Neural cell (in vitro differentiated cells): ENCODE measurements around the gene SMIM35. TPM values are rescaled to one million over a fixed set of nuclear protein-coding genes. Genes with fewer than 3 reads are reported as not detected.

Experiments
- H2AFZ ChIP-seq: fragments of 200-600, 300-800 bp; sonication (generic), shearing (Covaris generic); 2 replicates; pipeline ENCODE4 v1.6.0; 2014; ENCODE audit warnings: low read depth, mild to moderate bottlenecking, antibody characterized with exemption, low read length, moderate library complexity
- H3F3A ChIP-seq: fragments of 200-600 bp; shearing (Covaris generic); 2 replicates; pipeline ENCODE4 v1.6.1; 2016; ENCODE audit warnings: mild to moderate bottlenecking, moderate library complexity, mixed read lengths, antibody characterized with exemption, low read length; ENCODE audit not compliant: insufficient read depth, poor library complexity, severe bottlenecking
- H3K27ac ChIP-seq: fragments of 200-600, 300-800 bp; sonication (generic), shearing (Covaris generic); 2 replicates; pipeline ENCODE4 v1.5.1; 2014; ENCODE audit warnings: mild to moderate bottlenecking, low read length, moderate library complexity
- H3K27me3 ChIP-seq: fragments of 300-800, 200-600 bp; sonication (generic), shearing (Covaris generic); 2 replicates; pipeline ENCODE4 v1.6.0; 2014; ENCODE audit warnings: mild to moderate bottlenecking, low read depth, low read length, moderate library complexity; ENCODE audit not compliant: insufficient read depth
- H3K36me3 ChIP-seq: fragments of 300-800, 200-600 bp; sonication (generic), shearing (Covaris generic); 2 replicates; pipeline ENCODE4 v1.5.1; 2014; ENCODE audit warnings: mild to moderate bottlenecking, antibody characterized with exemption, low read length, moderate library complexity; ENCODE audit not compliant: insufficient read depth
- H3K4me2 ChIP-seq: fragments of 300-800, 200-600 bp; sonication (generic), shearing (Covaris generic); 2 replicates; pipeline ENCODE4 v1.6.0; 2014; ENCODE audit warnings: mild to moderate bottlenecking, low read length
- H3K4me3 ChIP-seq: fragments of 300-800, 200-600 bp; sonication (generic), shearing (Covaris generic); 2 replicates; pipeline ENCODE4 v1.5.1; 2014; ENCODE audit warnings: mild to moderate bottlenecking, low read length, moderate library complexity
- H3K79me2 ChIP-seq: fragments of 200-600 bp; shearing (Covaris generic); replicated peaks from 2 replicates; pipeline ENCODE4 v1.6.0; 2014; ENCODE audit warnings: mild to moderate bottlenecking, low read length, moderate library complexity; ENCODE audit not compliant: insufficient read depth
- H3K9ac ChIP-seq: fragments of 300-800, 200-600 bp; sonication (generic), shearing (Covaris generic); 2 replicates; pipeline ENCODE4 v1.6.1; 2016; ENCODE audit warnings: mild to moderate bottlenecking, low read length, mixed read lengths
- H3K9me2 ChIP-seq: fragments of 200-600 bp; shearing (Covaris generic); 2 replicates; pipeline ENCODE4 v1.6.1; 2016; ENCODE audit warnings: mild to moderate bottlenecking, low read length, mixed read lengths; ENCODE audit not compliant: insufficient read depth
- H3K9me3 ChIP-seq: fragments of 200-600, 300-800 bp; sonication (generic), shearing (Covaris generic); 2 replicates; pipeline ENCODE4 v1.6.1; 2016; ENCODE audit warnings: mild to moderate bottlenecking, mixed run types, low read length, moderate library complexity, mixed read lengths
- H4K20me1 ChIP-seq: fragments of 200-600 bp; shearing (Covaris generic); 2 replicates; pipeline ENCODE4 v1.6.1; 2016; ENCODE audit warnings: mild to moderate bottlenecking, mixed run types; ENCODE audit not compliant: insufficient read depth
- EP300 ChIP-seq: fragments of 450-650 bp; conservative IDR thresholded peaks from 2 replicates; pipeline ENCODE4 v1.6.1; 2014; ENCODE audit warnings: antibody characterized with exemption, mild to moderate bottlenecking, moderate library complexity; ENCODE audit not compliant: poor library complexity, severe bottlenecking
- EZH2 ChIP-seq: fragments of 200-600, 300-800 bp; shearing (Covaris generic), sonication (generic); IDR thresholded peaks from 2 replicates; pipeline ENCODE4 v1.6.1; 2014; ENCODE audit warnings: antibody characterized with exemption, low read length, borderline replicate concordance, mild to moderate bottlenecking; ENCODE audit not compliant: insufficient read depth, poor library complexity, severe bottlenecking
- MXI1 ChIP-seq: fragments of 450-650 bp; conservative IDR thresholded peaks from 2 replicates; pipeline ENCODE4 v1.6.1; 2014; ENCODE audit warnings: antibody characterized with exemption, mild to moderate bottlenecking; ENCODE audit not compliant: poor library complexity, severe bottlenecking
- POLR2AphosphoS5 ChIP-seq: IDR thresholded peaks from 2 replicates; pipeline ENCODE4 v1.6.1; 2012
- RAD21 ChIP-seq: fragments of 450-650 bp; conservative IDR thresholded peaks from 2 replicates; pipeline ENCODE4 v1.6.1; 2014; ENCODE audit warnings: antibody characterized with exemption, mild to moderate bottlenecking, moderate library complexity
- SMC3 ChIP-seq: fragments of 450-650 bp; conservative IDR thresholded peaks from 2 replicates; pipeline ENCODE4 v1.6.1; 2014; ENCODE audit warnings: antibody characterized with exemption, mild to moderate bottlenecking, moderate library complexity; ENCODE audit not compliant: poor library complexity
- TAF1 ChIP-seq: IDR thresholded peaks from 2 replicates; pipeline ENCODE4 v1.6.1; 2012; ENCODE audit warnings: low read depth
- polyA plus RNA-seq: library from polyadenylated mRNA; depleted of rRNA; stranded (reverse); fragments of >200 nt; gene quantifications from 2 replicates; pipeline ENCODE4 v1.2.3, GENCODE V29; 2014
- TF ChIP-seq, protein P1 (sequence below): fragments of 450-650 bp; IDR thresholded peaks from 2 replicates; pipeline ENCODE4 v1.5.1; 2014; ENCODE audit warnings: antibody characterized with exemption, mild to moderate bottlenecking, moderate library complexity; ENCODE audit not compliant: poor library complexity, severe bottlenecking
- TF ChIP-seq, protein P2 (sequence below): IDR thresholded peaks from 2 replicates; pipeline ENCODE4 v1.6.1; 2012; ENCODE audit warnings: borderline replicate concordance

SMIM35 gene
- polyA plus RNA-seq, 1 donor from 2014 or later, result not detected

DNA sequence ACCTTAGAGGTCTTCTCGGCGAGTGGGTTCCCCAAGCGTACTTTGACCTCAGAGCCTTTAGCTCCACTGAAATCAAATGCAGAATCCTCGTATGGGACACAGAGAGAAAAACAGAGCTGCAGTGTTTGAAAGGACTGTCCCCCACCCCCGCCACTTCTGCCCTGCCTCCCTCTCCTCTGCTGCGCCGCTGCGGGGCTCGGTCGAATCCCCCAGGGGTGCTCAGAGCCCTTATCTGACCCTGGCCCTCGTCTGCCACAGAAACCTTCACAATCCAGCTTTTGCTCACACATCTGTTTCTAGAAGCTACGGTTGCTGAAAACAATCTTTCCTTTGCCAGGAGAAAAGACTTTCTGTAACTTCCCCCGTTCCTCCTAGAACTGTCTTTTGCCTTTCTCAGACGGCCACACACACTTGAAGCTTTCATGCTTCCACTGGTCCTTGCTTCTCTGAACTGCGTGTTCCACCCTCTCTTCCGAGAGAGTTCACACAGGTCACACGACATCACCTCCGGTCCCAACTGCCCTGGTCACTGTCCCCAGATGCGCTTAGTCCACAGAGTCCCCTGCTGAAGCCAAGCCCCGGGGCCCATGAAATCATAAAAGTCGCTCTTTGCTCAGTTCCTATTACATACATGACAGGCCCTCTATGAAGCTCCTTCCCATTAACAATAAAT lies 3.7 kb downstream of the SMIM35 start:
- no peak for TF ChIP-seq MXI1
- TF ChIP-seq EP300, result no peak
- TF ChIP-seq, protein P1, sequence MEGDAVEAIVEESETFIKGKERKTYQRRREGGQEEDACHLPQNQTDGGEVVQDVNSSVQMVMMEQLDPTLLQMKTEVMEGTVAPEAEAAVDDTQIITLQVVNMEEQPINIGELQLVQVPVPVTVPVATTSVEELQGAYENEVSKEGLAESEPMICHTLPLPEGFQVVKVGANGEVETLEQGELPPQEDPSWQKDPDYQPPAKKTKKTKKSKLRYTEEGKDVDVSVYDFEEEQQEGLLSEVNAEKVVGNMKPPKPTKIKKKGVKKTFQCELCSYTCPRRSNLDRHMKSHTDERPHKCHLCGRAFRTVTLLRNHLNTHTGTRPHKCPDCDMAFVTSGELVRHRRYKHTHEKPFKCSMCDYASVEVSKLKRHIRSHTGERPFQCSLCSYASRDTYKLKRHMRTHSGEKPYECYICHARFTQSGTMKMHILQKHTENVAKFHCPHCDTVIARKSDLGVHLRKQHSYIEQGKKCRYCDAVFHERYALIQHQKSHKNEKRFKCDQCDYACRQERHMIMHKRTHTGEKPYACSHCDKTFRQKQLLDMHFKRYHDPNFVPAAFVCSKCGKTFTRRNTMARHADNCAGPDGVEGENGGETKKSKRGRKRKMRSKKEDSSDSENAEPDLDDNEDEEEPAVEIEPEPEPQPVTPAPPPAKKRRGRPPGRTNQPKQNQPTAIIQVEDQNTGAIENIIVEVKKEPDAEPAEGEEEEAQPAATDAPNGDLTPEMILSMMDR, result no peak
- no peak for TF ChIP-seq SMC3
- TF ChIP-seq TAF1, result no peak
- TF ChIP-seq, protein P2, sequence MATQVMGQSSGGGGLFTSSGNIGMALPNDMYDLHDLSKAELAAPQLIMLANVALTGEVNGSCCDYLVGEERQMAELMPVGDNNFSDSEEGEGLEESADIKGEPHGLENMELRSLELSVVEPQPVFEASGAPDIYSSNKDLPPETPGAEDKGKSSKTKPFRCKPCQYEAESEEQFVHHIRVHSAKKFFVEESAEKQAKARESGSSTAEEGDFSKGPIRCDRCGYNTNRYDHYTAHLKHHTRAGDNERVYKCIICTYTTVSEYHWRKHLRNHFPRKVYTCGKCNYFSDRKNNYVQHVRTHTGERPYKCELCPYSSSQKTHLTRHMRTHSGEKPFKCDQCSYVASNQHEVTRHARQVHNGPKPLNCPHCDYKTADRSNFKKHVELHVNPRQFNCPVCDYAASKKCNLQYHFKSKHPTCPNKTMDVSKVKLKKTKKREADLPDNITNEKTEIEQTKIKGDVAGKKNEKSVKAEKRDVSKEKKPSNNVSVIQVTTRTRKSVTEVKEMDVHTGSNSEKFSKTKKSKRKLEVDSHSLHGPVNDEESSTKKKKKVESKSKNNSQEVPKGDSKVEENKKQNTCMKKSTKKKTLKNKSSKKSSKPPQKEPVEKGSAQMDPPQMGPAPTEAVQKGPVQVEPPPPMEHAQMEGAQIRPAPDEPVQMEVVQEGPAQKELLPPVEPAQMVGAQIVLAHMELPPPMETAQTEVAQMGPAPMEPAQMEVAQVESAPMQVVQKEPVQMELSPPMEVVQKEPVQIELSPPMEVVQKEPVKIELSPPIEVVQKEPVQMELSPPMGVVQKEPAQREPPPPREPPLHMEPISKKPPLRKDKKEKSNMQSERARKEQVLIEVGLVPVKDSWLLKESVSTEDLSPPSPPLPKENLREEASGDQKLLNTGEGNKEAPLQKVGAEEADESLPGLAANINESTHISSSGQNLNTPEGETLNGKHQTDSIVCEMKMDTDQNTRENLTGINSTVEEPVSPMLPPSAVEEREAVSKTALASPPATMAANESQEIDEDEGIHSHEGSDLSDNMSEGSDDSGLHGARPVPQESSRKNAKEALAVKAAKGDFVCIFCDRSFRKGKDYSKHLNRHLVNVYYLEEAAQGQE, result no peak
- no peak for TF ChIP-seq EZH2
- no peak for TF ChIP-seq POLR2AphosphoS5
- no peak for TF ChIP-seq RAD21
- Histone ChIP-seq H3K4me2 (no peak overlapping the region), H3K27me3 (no peaks in the 10 kb centered on the region), H3K9ac (no peak overlapping the region), H2AFZ (no peak overlapping the region), H3K27ac (no peak overlapping the region), H3K79me2 (no peaks in the 10 kb centered on the region), H3K9me2 (no peaks in the 10 kb centered on the region), H3K36me3 (no peaks in the 10 kb centered on the region), H3K9me3 (peaks cover 11% of the 10 kb centered on the region), H3K4me3 (no peak overlapping the region), H4K20me1 (no peaks in the 10 kb centered on the region), H3F3A (no peaks in the 10 kb centered on the region)

DNA sequence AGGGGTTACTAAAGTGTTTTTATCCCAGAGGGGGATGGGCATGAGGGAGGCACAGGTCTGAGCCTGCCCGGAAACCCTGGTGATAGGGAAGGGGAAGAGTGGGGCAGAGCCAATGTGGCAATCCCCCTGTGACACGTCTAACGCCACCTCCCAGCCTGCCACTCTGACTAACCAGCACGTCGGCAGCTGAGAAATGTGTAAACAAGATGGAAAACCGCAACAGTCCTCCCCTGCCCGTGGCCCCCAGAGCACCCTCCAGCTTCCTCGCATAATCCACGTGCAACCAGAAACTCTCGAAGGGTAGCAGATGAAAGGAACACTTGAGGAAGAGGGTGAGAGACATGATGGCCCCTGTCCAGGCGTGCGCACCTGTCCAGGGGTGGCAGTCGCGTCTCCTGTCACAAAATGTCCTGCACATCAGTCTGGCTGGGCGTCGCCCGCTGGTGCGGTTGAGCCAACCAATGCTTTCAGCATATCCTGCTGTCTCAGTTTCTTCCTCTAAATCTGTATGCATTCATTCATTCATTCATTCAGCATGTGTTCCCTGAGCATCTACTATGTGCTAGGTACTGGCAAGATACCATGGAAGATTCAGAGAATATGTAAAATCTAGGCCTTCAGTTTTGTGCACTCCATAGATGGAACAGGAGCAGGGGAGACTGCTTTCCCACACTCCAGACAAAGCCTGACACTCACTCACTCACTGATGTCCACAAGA lies 5.4 kb downstream of the SMIM35 start:
- Histone ChIP-seq H3K4me3 (no peak overlapping the region), H3K36me3 (no peaks in the 10 kb centered on the region), H3K4me2 (no peak overlapping the region), H3K9me3 (no peaks in the 10 kb centered on the region), H3K27ac (no peak overlapping the region), H3K79me2 (no peaks in the 10 kb centered on the region), H3K9ac (no peak overlapping the region), H3K9me2 (no peaks in the 10 kb centered on the region), H3K27me3 (no peaks in the 10 kb centered on the region), H4K20me1 (no peaks in the 10 kb centered on the region), H3F3A (no peaks in the 10 kb centered on the region), H2AFZ (no peak overlapping the region)
- TF ChIP-seq RAD21 (no peak), POLR2AphosphoS5 (no peak), SMC3 (no peak), EP300 (no peak), EZH2 (no peak), TAF1 (no peak), MXI1 (no peak)
- TF ChIP-seq, protein P1, result no peak
- TF ChIP-seq, protein P2, result no peak
